Measurements from ENCODE around the gene SCRN1.

SCRN1 gene

GRCh38 chr7:29951206-29951605 is 38.4 kb downstream of the SCRN1 start:
- TF ChIP-seq, protein P1, sequence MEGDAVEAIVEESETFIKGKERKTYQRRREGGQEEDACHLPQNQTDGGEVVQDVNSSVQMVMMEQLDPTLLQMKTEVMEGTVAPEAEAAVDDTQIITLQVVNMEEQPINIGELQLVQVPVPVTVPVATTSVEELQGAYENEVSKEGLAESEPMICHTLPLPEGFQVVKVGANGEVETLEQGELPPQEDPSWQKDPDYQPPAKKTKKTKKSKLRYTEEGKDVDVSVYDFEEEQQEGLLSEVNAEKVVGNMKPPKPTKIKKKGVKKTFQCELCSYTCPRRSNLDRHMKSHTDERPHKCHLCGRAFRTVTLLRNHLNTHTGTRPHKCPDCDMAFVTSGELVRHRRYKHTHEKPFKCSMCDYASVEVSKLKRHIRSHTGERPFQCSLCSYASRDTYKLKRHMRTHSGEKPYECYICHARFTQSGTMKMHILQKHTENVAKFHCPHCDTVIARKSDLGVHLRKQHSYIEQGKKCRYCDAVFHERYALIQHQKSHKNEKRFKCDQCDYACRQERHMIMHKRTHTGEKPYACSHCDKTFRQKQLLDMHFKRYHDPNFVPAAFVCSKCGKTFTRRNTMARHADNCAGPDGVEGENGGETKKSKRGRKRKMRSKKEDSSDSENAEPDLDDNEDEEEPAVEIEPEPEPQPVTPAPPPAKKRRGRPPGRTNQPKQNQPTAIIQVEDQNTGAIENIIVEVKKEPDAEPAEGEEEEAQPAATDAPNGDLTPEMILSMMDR (IDR thresholded peaks at IDR 0.05), result no peak
- no peak for DNase-seq (ENCODE audit: low spot score)
- Histone ChIP-seq H3K27ac (no peak overlapping the region), H3K4me3 (no peak overlapping the region)

DNA sequence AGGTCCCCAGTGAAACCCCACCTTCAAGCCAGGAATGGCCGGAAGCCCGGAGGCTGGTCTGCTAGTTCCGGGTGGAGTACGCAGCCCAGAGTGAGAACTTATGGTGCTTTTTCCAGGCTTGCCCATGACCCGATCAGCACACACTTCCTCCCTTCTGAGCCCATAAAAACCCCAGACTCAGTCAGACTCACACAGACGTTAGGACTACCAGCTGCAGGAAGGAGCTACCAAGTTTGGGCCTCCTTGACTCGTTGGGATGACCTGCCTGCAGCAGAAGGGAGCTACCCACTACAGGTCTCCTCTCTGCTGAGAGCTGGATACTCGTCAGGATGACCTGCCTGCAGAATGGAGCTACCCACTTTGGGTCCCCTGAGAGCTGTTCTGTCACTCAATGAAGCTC is 39.1 kb downstream of the SCRN1 start:
- TF ChIP-seq, protein P1 (IDR thresholded peaks at IDR 0.05), result no peak
- DNase-seq (ENCODE audit: low spot score), result no peak
- Histone ChIP-seq H3K27ac (no peak overlapping the region), H3K4me3 (no peak overlapping the region)

GRCh38 chr7:29948587-29948986 is 41.0 kb downstream of the SCRN1 start:
- Histone ChIP-seq H3K4me3 (no peak overlapping the region), H3K27ac (no peak overlapping the region)
- TF ChIP-seq, protein P1 (IDR thresholded peaks at IDR 0.05), result no peak
- no peak for DNase-seq (ENCODE audit: low spot score)

DNA sequence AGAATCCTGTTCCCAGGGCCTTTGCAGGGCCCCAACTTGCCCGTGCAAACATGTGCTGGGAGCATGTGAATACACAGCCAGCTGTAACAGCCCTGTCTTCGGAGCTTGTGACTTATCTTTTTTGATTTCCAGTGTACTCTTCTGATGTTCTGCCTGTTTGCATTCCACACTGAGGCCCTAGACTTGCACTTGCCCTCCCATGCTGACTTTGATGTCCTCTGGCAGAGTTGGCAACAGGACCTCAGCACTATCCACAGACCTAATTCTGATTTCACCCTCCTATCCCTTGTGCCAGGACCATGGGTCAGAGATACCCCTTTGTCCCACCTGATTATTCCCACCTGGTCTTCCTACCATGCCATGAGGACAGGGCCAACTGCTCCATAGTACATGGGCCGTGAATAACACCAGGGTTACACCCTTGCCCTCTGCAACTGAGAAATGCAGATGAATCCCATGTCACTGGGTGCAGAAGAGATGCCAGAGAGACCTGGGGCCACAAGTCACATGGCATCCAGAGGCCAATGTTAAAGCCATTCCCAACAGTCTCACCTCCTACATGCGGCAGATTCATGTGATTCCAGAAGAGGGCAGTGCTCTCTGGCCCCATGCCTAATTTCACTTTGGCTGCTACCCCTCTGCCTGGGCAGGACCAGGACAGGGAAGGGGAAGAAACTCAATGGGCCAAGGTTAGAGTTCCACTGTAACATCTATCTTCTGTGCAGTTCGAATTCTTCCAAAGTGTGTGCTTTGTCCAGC is 43.0 kb downstream of the SCRN1 start:
- TF ChIP-seq, protein P1 (IDR thresholded peaks at IDR 0.05), result no peak
- Histone ChIP-seq H3K4me3 (no peak overlapping the region), H3K27ac (no peak overlapping the region)
- DNase-seq (ENCODE audit: low spot score), result no peak

DNA sequence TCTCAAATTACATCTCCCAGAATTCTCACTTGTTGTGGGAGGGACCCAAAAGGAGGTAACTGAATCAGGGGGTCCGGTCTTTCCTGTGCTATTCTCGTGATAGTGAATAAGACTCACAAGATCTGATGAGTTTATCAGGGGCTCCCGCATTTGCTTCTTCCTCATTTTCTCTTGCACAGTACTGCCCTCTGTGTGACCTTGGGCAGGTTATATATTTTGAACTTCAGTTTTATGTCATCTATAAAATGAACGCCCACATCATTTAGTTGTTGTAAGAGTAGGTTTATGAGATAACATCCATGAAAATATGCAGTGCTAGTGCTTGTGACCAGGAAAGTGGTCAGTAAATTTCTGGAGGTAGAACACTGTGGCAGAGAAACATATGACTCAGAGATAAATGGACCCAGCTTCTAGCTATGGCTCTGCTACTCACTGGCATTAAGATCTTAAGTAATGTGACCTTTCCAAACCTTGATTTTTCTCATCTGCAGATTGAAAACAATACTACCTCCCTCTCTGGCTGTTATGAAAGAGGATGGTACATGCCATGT is 44.3 kb downstream of the SCRN1 start:
- no peak overlapping the region for H3K4me3 ChIP-seq
- no peak for DNase-seq (ENCODE audit: low spot score)
- TF ChIP-seq, protein P1 (IDR thresholded peaks at IDR 0.05), result no peak
- no peak overlapping the region for H3K27ac ChIP-seq

GRCh38 chr7:29940199-29940598 is 49.4 kb downstream of the SCRN1 start:
- Histone ChIP-seq H3K27ac (no peak overlapping the region), H3K4me3 (no peak overlapping the region)
- no peak for DNase-seq (ENCODE audit: low spot score)
- TF ChIP-seq, protein P1 (IDR thresholded peaks at IDR 0.05), result no peak

GRCh38 chr7:29937132-29937531 is 52.5 kb downstream of the SCRN1 start:
- TF ChIP-seq, protein P1 (IDR thresholded peaks at IDR 0.05), result no peak
- DNase-seq (ENCODE audit: low spot score), result no peak
- H3K4me3 ChIP-seq, result no peak overlapping the region
- no peak overlapping the region for H3K27ac ChIP-seq
